Thyroid gland (tissue), 4 donors: ENCODE data around the gene RPL27.

ENCODE experiments used
- POLR2A ChIP-seq, 2 donors: fragments of 450-650 bp; IDR thresholded peaks; one replicate each; pipeline ENCODE4 v1.6.1; 2017; ENCODE audit warnings: antibody characterized with exemption in 2 of 2, mild to moderate bottlenecking in 2 of 2, moderate library complexity in 1 of 2
- TF ChIP-seq, protein P1 (sequence below), 6 experiments: fragments of 200-600 bp in 3 of 6; fragments of 450-650 bp in 3 of 6; sonication (generic) in 3 of 6; IDR thresholded peaks; one replicate each; pipeline ENCODE4 v1.5.1; 2016 to 2019; ENCODE audit warnings: antibody characterized with exemption in 6 of 6, mild to moderate bottlenecking in 2 of 6, inconsistent platforms in 1 of 6, moderate library complexity in 1 of 6

- TF ChIP-seq, protein P1, sequence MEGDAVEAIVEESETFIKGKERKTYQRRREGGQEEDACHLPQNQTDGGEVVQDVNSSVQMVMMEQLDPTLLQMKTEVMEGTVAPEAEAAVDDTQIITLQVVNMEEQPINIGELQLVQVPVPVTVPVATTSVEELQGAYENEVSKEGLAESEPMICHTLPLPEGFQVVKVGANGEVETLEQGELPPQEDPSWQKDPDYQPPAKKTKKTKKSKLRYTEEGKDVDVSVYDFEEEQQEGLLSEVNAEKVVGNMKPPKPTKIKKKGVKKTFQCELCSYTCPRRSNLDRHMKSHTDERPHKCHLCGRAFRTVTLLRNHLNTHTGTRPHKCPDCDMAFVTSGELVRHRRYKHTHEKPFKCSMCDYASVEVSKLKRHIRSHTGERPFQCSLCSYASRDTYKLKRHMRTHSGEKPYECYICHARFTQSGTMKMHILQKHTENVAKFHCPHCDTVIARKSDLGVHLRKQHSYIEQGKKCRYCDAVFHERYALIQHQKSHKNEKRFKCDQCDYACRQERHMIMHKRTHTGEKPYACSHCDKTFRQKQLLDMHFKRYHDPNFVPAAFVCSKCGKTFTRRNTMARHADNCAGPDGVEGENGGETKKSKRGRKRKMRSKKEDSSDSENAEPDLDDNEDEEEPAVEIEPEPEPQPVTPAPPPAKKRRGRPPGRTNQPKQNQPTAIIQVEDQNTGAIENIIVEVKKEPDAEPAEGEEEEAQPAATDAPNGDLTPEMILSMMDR (IDR thresholded peaks at IDR 0.05), result no peak
- no peak for TF ChIP-seq POLR2A (IDR thresholded peaks at IDR 0.05)
These were observed 27.1 kb downstream of the RPL27 start for GRCh38 chr17:43025290-43025657.
